ENCODE measurements around the gene SEMA4G. TPM values are rescaled to one million over a fixed set of nuclear protein-coding genes. Genes with fewer than 3 reads are reported as not detected.

SEMA4G gene
- total and polyA plus RNA-seq, 2 of the 13 experiments (the other 11 are each of a cell fraction or from before 2014, with no cell fraction given) = 46.2 to 207 TPM

DNA sequence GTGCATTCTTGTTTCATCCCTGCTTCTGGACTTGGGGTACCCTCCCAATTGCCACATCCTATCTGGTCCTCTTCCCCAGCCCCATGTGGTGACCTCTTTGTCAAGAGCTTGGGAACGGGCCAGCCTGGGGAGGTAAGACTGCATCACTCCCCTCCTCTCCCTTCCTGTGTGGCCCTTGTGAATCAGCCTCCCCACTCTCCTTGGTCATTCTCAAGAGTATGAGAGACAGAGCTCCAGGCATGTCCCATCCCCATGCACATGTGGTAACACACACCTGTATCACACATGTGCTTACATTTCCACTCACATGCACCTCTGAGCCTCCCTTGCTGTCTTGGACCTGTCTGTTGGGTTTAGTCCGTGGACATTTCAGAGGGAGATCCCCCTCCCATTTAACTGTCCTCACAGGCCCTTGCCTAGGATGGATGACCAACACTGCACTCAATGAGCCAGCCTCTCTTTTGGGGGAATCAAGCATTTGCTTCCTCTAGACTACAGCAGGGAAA, 15.4 kb downstream of the SEMA4G start:
- Histone ChIP-seq H3K4me2 (ENCODE audit: low read depth, low read length) (no peak overlapping the region), H3K4me1 (ENCODE audit: insufficient read depth, low read length) (peaks cover 41% of the 10 kb centered on the region), H3K36me3 (replicated peaks in 1 of 2; ENCODE audit: control insufficient read depth in 1 of 2, insufficient read depth in 2 of 2, low read length in 2 of 2) (peaks cover 20 to 59% of the 10 kb centered on the region in 2 experiments), H3K27ac (ENCODE audit: extremely low read length, insufficient read depth, low read length) (peak overlapping the region; percentile 83), H3K27me3 (ENCODE audit: control insufficient read depth in 1 of 2, insufficient read depth in 2 of 2, low read length in 2 of 2) (no peaks in the 10 kb centered on the region; a peak in 1 of 5 replicates), H3K4me3 (replicated peaks in 1 of 3; ENCODE audit: insufficient read depth in 1 of 3, low read depth in 2 of 3, low read length in 3 of 3) (no peak overlapping the region), H2AFZ (ENCODE audit: low read length) (no peak overlapping the region), H3K9me3 (ENCODE audit: low read length) (no peaks in the 10 kb centered on the region), H4K20me1 (ENCODE audit: insufficient read depth, low read length) (no peaks in the 10 kb centered on the region), H3K9ac (ENCODE audit: insufficient read depth, low read depth, low read length) (0 out of 2 replicates have a peak overlapping the region, but pooled peaks have one; percentile 19), H3K79me2 (ENCODE audit: insufficient read depth, low read length) (peaks cover 33% of the 10 kb centered on the region)
- ChIA-PET CTCF (ENCODE audit: low intra/inter-chr PET ratio, low total read pairs) (interaction anchor here (1.3 to 1.4 kb wide), 2 partner anchors 16 to 28 kb away, joined by 4 to 5 read pairs; partner anchors contain the start of gene SEMA4G), POLR2A (interaction anchor here (0.5 to 23.0 kb wide), 9 partner anchors 8 to 103 kb away, joined by 3 to 277 read pairs (median 5); partner anchors contain the start of genes KAZALD1, LZTS2, PDZD7 and SEMA4G)
- ATAC-seq = no peak
- intact Hi-C loops (cut with micrococcal nuclease; ENCODE audit: unreplicated experiment) (no loop called here), in situ Hi-C loops (cut with HindIII; ENCODE audit: extremely low pct_ligation_motif_present, low pct_unique_long_range_greater_than_20kb) (no loop called here)
- WGBS (ENCODE audit: low lambda C conversion rate) = 96% methylated on average over 2 of the region's 2 CpGs
- FAIRE-seq = no peak
- no peak for DNase-seq (ENCODE audit: low spot score)
- BruUV-seq (replicated peaks) = no TSS peak
- TF ChIP-seq, protein P1, sequence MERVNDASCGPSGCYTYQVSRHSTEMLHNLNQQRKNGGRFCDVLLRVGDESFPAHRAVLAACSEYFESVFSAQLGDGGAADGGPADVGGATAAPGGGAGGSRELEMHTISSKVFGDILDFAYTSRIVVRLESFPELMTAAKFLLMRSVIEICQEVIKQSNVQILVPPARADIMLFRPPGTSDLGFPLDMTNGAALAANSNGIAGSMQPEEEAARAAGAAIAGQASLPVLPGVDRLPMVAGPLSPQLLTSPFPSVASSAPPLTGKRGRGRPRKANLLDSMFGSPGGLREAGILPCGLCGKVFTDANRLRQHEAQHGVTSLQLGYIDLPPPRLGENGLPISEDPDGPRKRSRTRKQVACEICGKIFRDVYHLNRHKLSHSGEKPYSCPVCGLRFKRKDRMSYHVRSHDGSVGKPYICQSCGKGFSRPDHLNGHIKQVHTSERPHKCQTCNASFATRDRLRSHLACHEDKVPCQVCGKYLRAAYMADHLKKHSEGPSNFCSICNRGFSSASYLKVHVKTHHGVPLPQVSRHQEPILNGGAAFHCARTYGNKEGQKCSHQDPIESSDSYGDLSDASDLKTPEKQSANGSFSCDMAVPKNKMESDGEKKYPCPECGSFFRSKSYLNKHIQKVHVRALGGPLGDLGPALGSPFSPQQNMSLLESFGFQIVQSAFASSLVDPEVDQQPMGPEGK (CRISPR knock-in tag; IDR thresholded peaks at IDR 0.05) = 0 out of 2 replicates have a peak, but pooled peaks have one; percentile 12
- TF ChIP-seq ZNF253 (CRISPR knock-in tag; IDR thresholded peaks at IDR 0.05; ENCODE audit: borderline replicate concordance) (peak; percentile 28; the same call in 1 of the 2 replicates), HNRNPH1 (optimal IDR thresholded peaks at IDR 0.05; ENCODE audit: low read depth, low read length) (no peak), MED13 (CRISPR knock-in tag; IDR thresholded peaks at IDR 0.05) (no peak), ZNF30 (CRISPR knock-in tag; IDR thresholded peaks at IDR 0.05) (no peak), KDM2A (CRISPR knock-in tag; IDR thresholded peaks at IDR 0.05; ENCODE audit: borderline replicate concordance, low read depth) (peak; percentile 4; the same call in 1 of the 2 replicates), ZNF781 (CRISPR knock-in tag; IDR thresholded peaks at IDR 0.05; ENCODE audit: borderline replicate concordance, not compliant biosample characterization) (peak; percentile 25), SSRP1 (CRISPR knock-in tag; IDR thresholded peaks at IDR 0.05) (peak; percentile 2; the same call in 1 of the 2 replicates), KDM3A (CRISPR knock-in tag; IDR thresholded peaks at IDR 0.05; ENCODE audit: low read depth) (0 out of 2 replicates have a peak, but pooled peaks have one; percentile 10), BORCS8-MEF2B (CRISPR knock-in tag; IDR thresholded peaks at IDR 0.05) (0 out of 2 replicates have a peak, but pooled peaks have one; percentile 49), PAF1 (CRISPR knock-in tag; IDR thresholded peaks at IDR 0.05) (peak; percentile 92; the same call in 1 of the 2 replicates), JUNB (CRISPR knock-in tag; IDR thresholded peaks at IDR 0.05; ENCODE audit: borderline replicate concordance) (0 out of 2 replicates have a peak, but pooled peaks have one; percentile 16), ZNF335 (CRISPR knock-in tag; IDR thresholded peaks at IDR 0.05) (no peak)
- TF ChIP-seq, protein P2, sequence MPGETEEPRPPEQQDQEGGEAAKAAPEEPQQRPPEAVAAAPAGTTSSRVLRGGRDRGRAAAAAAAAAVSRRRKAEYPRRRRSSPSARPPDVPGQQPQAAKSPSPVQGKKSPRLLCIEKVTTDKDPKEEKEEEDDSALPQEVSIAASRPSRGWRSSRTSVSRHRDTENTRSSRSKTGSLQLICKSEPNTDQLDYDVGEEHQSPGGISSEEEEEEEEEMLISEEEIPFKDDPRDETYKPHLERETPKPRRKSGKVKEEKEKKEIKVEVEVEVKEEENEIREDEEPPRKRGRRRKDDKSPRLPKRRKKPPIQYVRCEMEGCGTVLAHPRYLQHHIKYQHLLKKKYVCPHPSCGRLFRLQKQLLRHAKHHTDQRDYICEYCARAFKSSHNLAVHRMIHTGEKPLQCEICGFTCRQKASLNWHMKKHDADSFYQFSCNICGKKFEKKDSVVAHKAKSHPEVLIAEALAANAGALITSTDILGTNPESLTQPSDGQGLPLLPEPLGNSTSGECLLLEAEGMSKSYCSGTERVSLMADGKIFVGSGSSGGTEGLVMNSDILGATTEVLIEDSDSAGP (CRISPR knock-in tag; IDR thresholded peaks at IDR 0.05; ENCODE audit: borderline replicate concordance) = peak; percentile 39; the same call in 1 of the 2 replicates
- TF ChIP-seq, protein P3, sequence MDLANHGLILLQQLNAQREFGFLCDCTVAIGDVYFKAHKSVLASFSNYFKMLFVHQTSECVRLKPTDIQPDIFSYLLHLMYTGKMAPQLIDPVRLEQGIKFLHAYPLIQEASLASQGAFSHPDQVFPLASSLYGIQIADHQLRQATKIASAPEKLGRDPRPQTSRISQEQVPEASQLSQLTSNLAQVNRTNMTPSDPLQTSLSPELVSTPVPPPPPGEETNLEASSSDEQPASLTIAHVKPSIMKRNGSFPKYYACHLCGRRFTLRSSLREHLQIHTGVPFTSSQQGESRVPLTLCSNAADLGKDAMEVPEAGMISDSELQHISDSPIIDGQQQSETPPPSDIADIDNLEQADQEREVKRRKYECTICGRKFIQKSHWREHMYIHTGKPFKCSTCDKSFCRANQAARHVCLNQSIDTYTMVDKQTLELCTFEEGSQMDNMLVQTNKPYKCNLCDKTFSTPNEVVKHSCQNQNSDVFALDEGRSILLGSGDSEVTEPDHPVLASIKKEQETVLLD (CRISPR knock-in tag; IDR thresholded peaks at IDR 0.05; ENCODE audit: low read depth) = 0 out of 2 replicates have a peak, but pooled peaks have one; percentile 24
- TF ChIP-seq, protein P4, sequence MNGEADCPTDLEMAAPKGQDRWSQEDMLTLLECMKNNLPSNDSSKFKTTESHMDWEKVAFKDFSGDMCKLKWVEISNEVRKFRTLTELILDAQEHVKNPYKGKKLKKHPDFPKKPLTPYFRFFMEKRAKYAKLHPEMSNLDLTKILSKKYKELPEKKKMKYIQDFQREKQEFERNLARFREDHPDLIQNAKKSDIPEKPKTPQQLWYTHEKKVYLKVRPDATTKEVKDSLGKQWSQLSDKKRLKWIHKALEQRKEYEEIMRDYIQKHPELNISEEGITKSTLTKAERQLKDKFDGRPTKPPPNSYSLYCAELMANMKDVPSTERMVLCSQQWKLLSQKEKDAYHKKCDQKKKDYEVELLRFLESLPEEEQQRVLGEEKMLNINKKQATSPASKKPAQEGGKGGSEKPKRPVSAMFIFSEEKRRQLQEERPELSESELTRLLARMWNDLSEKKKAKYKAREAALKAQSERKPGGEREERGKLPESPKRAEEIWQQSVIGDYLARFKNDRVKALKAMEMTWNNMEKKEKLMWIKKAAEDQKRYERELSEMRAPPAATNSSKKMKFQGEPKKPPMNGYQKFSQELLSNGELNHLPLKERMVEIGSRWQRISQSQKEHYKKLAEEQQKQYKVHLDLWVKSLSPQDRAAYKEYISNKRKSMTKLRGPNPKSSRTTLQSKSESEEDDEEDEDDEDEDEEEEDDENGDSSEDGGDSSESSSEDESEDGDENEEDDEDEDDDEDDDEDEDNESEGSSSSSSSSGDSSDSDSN (CRISPR knock-in tag; IDR thresholded peaks at IDR 0.05) = 0 out of 2 replicates have a peak, but pooled peaks have one; percentile 32
